ENCODE data around the gene SDC4. TPM values are rescaled to one million over a fixed set of nuclear protein-coding genes. Genes with fewer than 3 reads are reported as not detected.

Gene SDC4
- total RNA-seq, 1 donor from 2014 or later: 24.6 TPM

DNA sequence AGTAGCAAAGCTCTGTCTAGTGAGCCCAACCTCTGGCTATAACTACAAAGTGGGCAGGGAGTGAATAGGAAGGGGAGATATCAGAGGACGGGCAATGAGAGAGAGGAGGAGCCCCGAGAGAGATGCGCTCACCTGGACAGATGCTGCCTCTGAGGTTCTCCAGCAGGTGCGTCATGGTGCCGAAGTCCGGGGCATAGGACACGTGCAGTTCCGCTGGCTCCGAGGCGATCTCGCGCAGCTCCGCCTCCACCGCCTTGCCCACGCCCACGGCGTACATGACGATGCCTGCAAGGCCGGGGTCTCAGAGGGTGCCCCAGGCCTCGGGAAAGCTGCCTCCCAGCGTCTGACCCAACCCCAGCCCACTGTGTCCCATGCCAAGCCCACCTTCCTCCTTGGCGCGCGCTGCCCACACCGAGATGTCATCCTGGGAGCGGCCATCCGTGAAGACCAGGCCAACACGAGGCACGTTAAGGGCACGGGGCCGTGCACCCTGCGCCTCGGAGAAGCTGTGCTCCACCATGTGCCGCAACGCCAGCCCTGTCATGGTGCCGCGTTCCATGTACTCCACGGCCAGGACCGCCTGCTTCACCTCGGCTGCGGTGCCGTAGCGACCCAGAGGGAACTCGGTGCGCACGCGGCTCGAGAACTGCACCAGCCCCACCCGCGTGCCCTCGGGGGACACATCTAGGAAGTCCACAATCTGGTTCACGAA is 50.3 kb downstream of the SDC4 start:
- DNase-seq (ENCODE audit: low read depth, low spot score): no peak

DNA sequence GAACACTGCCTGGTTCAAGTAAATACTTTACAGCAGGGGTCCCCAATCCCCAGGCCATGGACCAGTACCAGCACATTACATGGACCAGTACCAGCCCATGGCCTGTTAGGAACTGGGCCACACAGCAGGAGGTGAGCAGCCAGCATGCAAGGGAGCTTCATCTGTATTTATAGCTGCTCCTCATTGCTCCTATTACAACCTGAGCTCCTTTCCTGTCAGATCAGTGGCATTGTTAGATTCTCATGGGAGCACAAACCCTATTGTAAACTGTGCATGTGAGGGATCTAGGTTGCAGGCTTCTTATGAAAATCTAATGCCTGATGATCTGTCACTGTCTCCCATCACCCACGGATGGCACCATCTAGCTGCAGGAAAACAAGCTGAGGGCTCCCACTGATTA is 53.6 kb downstream of the SDC4 start:
- DNase-seq (ENCODE audit: low read depth, low spot score): no peak

GRCh38 chr20:45294003-45294368 is 54.2 kb downstream of the SDC4 start:
- DNase-seq (ENCODE audit: low read depth, low spot score): no peak

- DNase-seq (ENCODE audit: low read depth, low spot score): no peak
Observed at GRCh38 chr20:45293041-45294002, 54.9 kb downstream of the SDC4 start.

GRCh38 chr20:45292343-45292742 is 55.9 kb downstream of the SDC4 start:
- no peak for DNase-seq (ENCODE audit: low read depth, low spot score)

DNA sequence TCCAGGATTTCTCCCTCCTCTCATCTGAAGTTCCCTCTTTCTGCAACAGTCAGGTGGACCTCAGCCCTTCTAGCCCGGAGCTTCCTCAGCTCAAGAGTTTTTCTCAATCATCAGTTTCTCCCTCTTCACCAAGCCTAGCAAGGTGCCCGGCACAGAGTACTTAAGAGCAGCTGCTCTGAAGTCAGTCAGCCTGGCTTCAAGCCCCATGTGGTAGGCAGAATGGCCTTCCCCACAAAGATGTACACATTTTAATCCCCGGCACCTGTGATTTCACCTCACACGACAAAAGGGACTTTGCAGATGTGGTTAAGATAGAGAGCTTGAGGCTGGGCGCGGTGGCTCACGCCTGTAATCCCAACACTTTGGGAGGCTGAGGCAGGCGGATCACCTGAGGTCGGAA is 56.7 kb downstream of the SDC4 start:
- DNase-seq (ENCODE audit: low read depth, low spot score): no peak

- DNase-seq (ENCODE audit: low read depth, low spot score): peak; percentile 7
Observed at GRCh38 chr20:45290677-45291355, 57.4 kb downstream of the SDC4 start.

GRCh38 chr20:45289942-45290676 is 58.1 kb downstream of the SDC4 start:
- no peak for DNase-seq (ENCODE audit: low read depth, low spot score)

DNA sequence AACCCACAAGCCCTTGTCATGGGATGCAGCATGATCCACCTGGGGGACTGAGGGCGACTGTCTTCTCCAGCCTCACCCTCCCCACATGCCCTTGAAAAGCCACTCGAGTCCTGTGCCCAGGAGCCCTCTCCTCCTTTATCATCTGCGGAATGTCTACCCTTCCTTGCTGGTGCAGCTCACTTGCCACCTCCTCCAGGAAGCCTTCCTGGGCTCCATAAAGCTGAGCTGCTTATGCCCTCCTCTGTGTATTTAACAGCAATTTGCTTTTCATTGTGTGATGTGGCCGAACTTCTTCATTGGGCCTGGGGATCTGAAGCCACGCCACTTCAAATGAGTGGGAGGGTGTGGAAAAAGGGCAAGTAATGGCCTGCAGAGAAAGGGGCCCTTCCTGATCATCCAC is 59.4 kb downstream of the SDC4 start:
- DNase-seq (ENCODE audit: low read depth, low spot score): no peak

- no peak for DNase-seq (ENCODE audit: low read depth, low spot score)
Observed at GRCh38 chr20:45288376-45288775, 59.8 kb downstream of the SDC4 start.

DNA sequence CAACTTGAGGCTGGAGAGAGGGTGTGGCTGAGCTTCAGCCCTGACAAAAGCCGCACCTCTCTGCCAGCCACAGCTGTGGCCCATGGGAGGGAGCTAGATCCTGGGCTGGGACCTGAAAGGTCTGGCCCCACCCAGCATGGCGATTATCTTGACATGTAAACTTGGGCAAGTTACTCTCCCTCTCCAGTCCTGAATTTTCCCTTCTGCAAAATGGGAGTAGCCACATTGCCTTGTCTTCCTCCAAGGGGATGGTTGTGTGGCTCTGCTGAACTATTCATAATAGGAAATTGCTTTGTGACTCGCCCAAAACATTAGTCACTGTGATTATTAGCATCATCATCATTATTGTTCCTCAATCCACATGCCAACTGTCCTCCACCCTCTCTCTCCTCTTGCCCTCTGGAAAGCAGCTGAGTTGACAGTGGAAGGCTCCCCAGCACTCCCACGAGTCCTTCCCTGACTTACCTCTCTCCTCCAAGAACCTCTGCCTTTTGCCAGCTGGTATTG is 64.6 kb downstream of the SDC4 start:
- no peak for DNase-seq (ENCODE audit: low read depth, low spot score)

DNA sequence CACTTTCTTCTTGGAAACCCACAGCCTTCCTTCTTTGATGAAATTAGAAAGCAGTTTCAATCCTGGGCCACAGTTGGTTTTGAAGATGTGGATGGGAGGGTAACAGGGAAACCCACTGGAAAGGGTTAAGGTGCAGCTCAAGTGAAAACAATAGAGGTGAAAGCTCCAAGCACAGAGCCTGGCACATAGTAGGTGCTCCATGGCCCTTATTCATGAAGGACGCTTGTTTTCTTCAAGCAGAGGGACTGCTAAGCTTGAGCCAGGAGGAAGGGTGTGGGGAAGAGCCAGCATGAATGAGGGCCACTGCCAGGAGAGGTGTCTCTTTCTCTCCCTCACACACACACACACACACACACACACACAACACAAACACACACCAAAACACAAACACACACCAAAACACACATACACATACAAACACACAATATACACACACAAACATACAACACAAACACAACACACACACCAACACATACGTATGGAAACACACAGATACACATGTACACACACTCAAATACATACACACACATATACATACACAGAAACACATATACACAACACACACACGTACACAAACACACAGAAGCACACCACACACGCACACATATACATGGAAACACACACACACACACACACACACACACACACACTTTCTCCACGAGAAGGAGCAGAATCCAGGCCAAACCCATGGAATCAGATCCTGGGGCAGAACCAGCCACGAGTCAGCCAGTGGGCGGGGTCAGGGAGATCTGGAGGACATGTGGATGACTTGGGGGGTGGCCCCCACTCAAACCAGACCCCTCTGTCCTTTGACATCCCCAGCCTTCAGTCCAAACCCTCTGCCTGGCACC is 65.3 kb downstream of the SDC4 start:
- no peak for DNase-seq (ENCODE audit: low read depth, low spot score)

DNA sequence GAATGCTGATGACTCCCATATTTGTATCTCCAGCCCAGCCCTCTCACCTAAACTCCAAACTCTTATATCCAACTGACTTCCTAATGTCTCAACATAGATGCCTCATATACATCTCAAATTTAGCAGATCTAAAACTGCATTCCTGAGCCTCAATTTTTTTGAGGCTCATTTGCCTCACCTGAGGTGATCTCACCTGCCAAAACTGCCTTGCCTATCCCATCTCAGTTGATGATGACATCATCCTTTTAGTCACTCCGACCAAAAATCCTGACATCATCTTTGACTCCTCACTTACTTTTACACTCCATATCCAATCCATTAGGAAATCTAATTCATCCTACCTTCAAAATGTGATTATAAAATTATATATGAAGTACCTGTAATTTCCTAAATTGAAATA is 68.2 kb downstream of the SDC4 start:
- no peak for DNase-seq (ENCODE audit: low read depth, low spot score)

- no peak for DNase-seq (ENCODE audit: low read depth, low spot score)
Observed at GRCh38 chr20:45275338-45275737, 72.9 kb downstream of the SDC4 start.

Other genes starting within 250 kb of the SDC4 start
- 0.20 and 0.21 TPM in 2 replicates for gene KCNS1, start 247.3 kb downstream of the SDC4 start, total RNA-seq
- not detected in 2 replicates for gene WFDC5, start 233.2 kb downstream of the SDC4 start, total RNA-seq
- not detected in 2 replicates for gene WFDC12, start 224.0 kb downstream of the SDC4 start, total RNA-seq
- gene PI3, start 173.5 kb downstream of the SDC4 start, total RNA-seq: not detected in 2 replicates
- not detected in 2 replicates for gene SEMG1, start 141.4 kb downstream of the SDC4 start, total RNA-seq
- gene SEMG2, start 127.1 kb downstream of the SDC4 start, total RNA-seq: not detected in 2 replicates
- gene SLPI, start 93.9 kb downstream of the SDC4 start, total RNA-seq: 0.18 TPM in 1 of 2 replicates, not detected in the other
- not detected in 2 replicates for gene RBPJL, start 41.6 kb downstream of the SDC4 start, total RNA-seq
- not detected in 2 replicates for gene MATN4, start 40.1 kb downstream of the SDC4 start, total RNA-seq
- gene SYS1, start 14.7 kb upstream of the SDC4 start, total RNA-seq: 21.4 and 35.7 TPM in 2 replicates
- not detected in 2 replicates for gene TP53TG5, start 29.9 kb upstream of the SDC4 start, total RNA-seq
- gene DBNDD2, start 59.9 kb upstream of the SDC4 start, total RNA-seq: 12.6 and 17.3 TPM in 2 replicates
- gene PIGT, start 67.7 kb upstream of the SDC4 start, total RNA-seq: 22.1 and 22.8 TPM in 2 replicates
- gene WFDC2, start 121.3 kb upstream of the SDC4 start, total RNA-seq: not detected in 2 replicates
- gene SPINT3, start 167.2 kb upstream of the SDC4 start, total RNA-seq: not detected in 2 replicates
- not detected in 2 replicates for gene WFDC6, start 191.1 kb upstream of the SDC4 start, total RNA-seq
- gene EPPIN, start 199.0 kb upstream of the SDC4 start, total RNA-seq: not detected in 2 replicates
- not detected in 2 replicates for gene WFDC8, start 230.9 kb upstream of the SDC4 start, total RNA-seq

Measured in pulmonary artery endothelial cell (primary cell).